ENCODE data around the gene CACNA1S. TPM values are rescaled to one million over a fixed set of nuclear protein-coding genes. Genes with fewer than 3 reads are reported as not detected.

The CACNA1S gene
- total RNA-seq, 1 donor from 2014 or later, result 0.07 TPM

DNA sequence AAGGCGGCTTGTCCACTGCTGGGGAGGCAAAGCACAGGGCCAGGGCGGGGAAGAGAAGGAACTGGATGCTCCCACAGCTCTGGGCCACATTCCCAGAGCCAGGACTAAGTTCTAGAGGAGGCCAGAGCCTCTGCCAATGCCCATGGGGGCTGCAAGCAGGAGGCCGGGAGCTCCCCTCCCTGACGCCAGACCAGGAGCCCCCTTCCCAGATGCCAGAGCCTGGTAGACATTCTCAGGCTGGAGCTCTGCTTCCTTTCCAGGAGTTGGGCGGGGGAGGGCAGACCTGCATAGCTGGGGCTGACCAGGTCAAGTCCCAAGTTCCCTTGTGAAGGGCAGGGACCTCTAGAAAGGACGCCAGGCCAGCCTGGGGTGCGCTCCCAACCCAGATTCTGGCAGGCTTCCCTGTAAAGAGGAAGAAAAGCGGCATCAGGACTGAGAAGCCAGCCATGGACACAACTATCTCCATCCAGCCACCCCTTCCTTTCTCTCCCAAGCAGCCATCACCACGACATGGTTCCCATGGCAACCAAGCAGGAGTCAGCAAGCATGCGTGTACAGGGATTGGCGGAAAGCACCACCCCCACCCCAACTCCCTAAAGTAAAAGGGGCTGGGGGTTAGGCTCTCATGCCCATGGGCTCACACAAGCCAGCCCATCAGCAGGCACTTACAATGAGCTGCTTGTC is 102.1 kb downstream of the CACNA1S start:
- Mint-ChIP-seq H3K27ac (ENCODE audit: unreplicated experiment) (peak overlapping the region; percentile 76), H3K4me1 (peaks cover 39% of the 10 kb centered on the region), H3K4me3 (peak overlapping the region; percentile 3), H3K9me3 (no peaks in the 10 kb centered on the region), H3K36me3 (ENCODE audit: low read depth) (no peaks in the 10 kb centered on the region), H3K27me3 (ENCODE audit: low read depth) (no peaks in the 10 kb centered on the region)
- DNase-seq (ENCODE audit: low read depth, low spot score), result peak; percentile 48
- TF ChIP-seq, protein P1, sequence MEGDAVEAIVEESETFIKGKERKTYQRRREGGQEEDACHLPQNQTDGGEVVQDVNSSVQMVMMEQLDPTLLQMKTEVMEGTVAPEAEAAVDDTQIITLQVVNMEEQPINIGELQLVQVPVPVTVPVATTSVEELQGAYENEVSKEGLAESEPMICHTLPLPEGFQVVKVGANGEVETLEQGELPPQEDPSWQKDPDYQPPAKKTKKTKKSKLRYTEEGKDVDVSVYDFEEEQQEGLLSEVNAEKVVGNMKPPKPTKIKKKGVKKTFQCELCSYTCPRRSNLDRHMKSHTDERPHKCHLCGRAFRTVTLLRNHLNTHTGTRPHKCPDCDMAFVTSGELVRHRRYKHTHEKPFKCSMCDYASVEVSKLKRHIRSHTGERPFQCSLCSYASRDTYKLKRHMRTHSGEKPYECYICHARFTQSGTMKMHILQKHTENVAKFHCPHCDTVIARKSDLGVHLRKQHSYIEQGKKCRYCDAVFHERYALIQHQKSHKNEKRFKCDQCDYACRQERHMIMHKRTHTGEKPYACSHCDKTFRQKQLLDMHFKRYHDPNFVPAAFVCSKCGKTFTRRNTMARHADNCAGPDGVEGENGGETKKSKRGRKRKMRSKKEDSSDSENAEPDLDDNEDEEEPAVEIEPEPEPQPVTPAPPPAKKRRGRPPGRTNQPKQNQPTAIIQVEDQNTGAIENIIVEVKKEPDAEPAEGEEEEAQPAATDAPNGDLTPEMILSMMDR (conservative IDR thresholded peaks at IDR 0.05), result no peak

DNA sequence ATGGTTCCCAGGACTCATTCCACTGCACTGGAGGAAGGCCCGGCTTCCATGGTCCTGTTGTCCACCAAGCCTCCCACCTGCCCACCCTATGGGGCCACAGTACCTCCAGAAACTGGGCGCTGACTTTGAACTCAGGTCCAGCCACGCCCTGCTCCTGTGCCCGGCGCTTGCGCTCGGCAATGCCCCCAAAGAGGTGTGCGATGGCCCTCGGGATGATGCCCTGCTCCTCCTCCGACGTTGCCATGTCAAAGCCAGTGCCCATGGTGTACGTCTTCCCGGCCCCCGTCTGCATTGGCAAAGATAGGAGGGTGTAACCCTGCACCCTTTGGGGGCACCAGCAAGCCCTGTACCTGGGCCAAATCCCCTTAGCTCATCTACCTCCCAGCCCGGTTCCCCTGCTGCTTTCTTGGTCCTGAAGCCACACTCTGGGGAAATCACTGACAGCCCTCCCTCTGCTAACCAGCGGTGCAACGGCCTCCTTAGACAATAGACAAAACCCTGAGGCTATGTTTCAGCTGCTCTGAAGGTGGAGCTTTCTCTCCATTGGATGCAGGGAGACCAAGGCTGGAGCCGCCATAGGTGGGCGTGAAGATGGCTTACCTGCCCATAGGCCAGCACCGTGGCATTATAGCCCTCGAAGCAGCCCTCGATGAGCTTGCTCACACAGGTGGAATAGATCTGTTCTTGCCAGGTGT is 103.4 kb downstream of the CACNA1S start:
- Mint-ChIP-seq H3K9me3 (no peaks in the 10 kb centered on the region), H3K4me1 (peaks cover 29% of the 10 kb centered on the region), H3K27me3 (ENCODE audit: low read depth) (no peaks in the 10 kb centered on the region), H3K36me3 (ENCODE audit: low read depth) (no peaks in the 10 kb centered on the region), H3K27ac (ENCODE audit: unreplicated experiment) (no peak overlapping the region), H3K4me3 (no peak overlapping the region)
- DNase-seq (ENCODE audit: low read depth, low spot score), result no peak
- TF ChIP-seq, protein P1 (conservative IDR thresholded peaks at IDR 0.05), result no peak

- TF ChIP-seq, protein P1 (conservative IDR thresholded peaks at IDR 0.05), result no peak
- no peak overlapping the region for H3K4me3 Mint-ChIP-seq
- H3K4me1 Mint-ChIP-seq, result peaks cover 26% of the 10 kb centered on the region
- no peaks in the 10 kb centered on the region for H3K9me3 Mint-ChIP-seq
- no peak for DNase-seq (ENCODE audit: low read depth, low spot score)
- no peak overlapping the region for H3K27ac Mint-ChIP-seq (ENCODE audit: unreplicated experiment)
- H3K36me3 Mint-ChIP-seq (ENCODE audit: low read depth), result no peaks in the 10 kb centered on the region
- H3K27me3 Mint-ChIP-seq (ENCODE audit: low read depth), result no peaks in the 10 kb centered on the region
Measured at GRCh38 chr1:201007481-201007880, 104.7 kb downstream of the CACNA1S start.

- Mint-ChIP-seq H3K27me3 (ENCODE audit: low read depth) (no peaks in the 10 kb centered on the region), H3K27ac (ENCODE audit: unreplicated experiment) (no peak overlapping the region), H3K36me3 (ENCODE audit: low read depth) (no peaks in the 10 kb centered on the region), H3K9me3 (no peaks in the 10 kb centered on the region), H3K4me3 (no peak overlapping the region), H3K4me1 (peaks cover 24% of the 10 kb centered on the region)
- TF ChIP-seq, protein P1 (conservative IDR thresholded peaks at IDR 0.05), result no peak
- DNase-seq (ENCODE audit: low read depth, low spot score), result no peak
Measured at GRCh38 chr1:201006450-201006849, 105.8 kb downstream of the CACNA1S start.

DNA sequence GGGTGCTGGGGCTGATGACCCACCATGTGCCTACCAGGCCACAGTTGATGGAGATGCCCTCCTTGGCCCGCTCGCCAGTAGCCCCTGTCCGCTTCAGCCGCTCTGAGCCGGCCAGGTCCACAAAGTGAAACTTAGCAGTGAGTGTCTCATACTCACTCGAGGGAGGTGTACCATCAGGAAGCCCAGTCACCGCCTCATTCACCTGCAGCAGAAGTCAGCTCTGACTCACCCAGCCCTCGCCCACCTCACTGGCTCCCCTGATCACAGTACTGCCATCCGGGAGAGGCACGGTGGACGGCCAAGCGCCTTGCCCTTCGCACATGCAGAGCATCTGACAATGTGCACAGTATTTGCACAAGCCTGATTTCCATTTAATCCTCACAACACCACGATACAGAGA is 107.5 kb downstream of the CACNA1S start:
- no peaks in the 10 kb centered on the region for H3K36me3 Mint-ChIP-seq (ENCODE audit: low read depth)
- TF ChIP-seq, protein P1 (conservative IDR thresholded peaks at IDR 0.05), result no peak

More for the DNA sequence above, 107.5 kb downstream of the CACNA1S start:
- H3K4me3 Mint-ChIP-seq, result no peak overlapping the region
- no peak for DNase-seq (ENCODE audit: low read depth, low spot score)
- H3K9me3 Mint-ChIP-seq, result no peaks in the 10 kb centered on the region
- H3K4me1 Mint-ChIP-seq, result peaks cover 9% of the 10 kb centered on the region
- H3K27ac Mint-ChIP-seq (ENCODE audit: unreplicated experiment), result no peak overlapping the region
- H3K27me3 Mint-ChIP-seq (ENCODE audit: low read depth), result no peaks in the 10 kb centered on the region

All from neural crest cell (in vitro differentiated cells).